WTC11 (cell line): ENCODE results near the gene CLMP. TPM values are rescaled to one million over a fixed set of nuclear protein-coding genes. Genes with fewer than 3 reads are reported as not detected.

Source experiments
- ATAC-seq: fragments of 200-7000 bp; cut with Tn5 transposase; 2 replicates; pipeline ENCODE4 v1.10.0; 2021; ENCODE audit warnings: mild to moderate bottlenecking, moderate library complexity
- CTCF ChIA-PET: fragments of 300-600 bp; sonication (Branson Sonifier 250); formaldehyde crosslinking; loops from one replicate; lab custom pipeline; 2021; ENCODE audit warnings: antibody characterized with exemption; lab: Charles Lee
- POLR2A ChIA-PET: fragments of 350-600 bp; sonication (Branson Sonifier 250); formaldehyde crosslinking; loops from one replicate; lab custom pipeline; 2021; ENCODE audit warnings: antibody characterized with exemption; lab: Charles Lee
- DNase-seq: peaks from one replicate; pipeline ENCODE4 v3.0.0; 2021; ENCODE audit warnings: low spot score
- H3K27ac Mint-ChIP-seq: 2 replicates; pipeline ENCODE4 v1.8.0; 2021; ENCODE audit warnings: mixed read lengths
- H3K27me3 Mint-ChIP-seq: 2 replicates; pipeline ENCODE4 v1.8.0; 2021; ENCODE audit warnings: low read depth, mild to moderate bottlenecking, moderate library complexity, mixed read lengths
- H3K36me3 Mint-ChIP-seq: 2 replicates; pipeline ENCODE4 v1.8.0; 2021; ENCODE audit warnings: mixed read lengths
- H3K4me1 Mint-ChIP-seq: 2 replicates; pipeline ENCODE4 v1.8.0; 2022; ENCODE audit warnings: mixed read lengths
- H3K4me3 Mint-ChIP-seq: 2 replicates; pipeline ENCODE4 v1.8.0; 2021; ENCODE audit warnings: mild to moderate bottlenecking, moderate library complexity, mixed read lengths
- H3K9me3 Mint-ChIP-seq: 2 replicates; pipeline ENCODE4 v1.8.0; 2021; ENCODE audit warnings: mixed read lengths
- ARID4B ChIP-seq: sonication (generic); formaldehyde crosslinking; IDR thresholded peaks from 2 replicates; pipeline ENCODE4 v1.8.0; 2023; ENCODE audit warnings: missing genetic modification reagents, mild to moderate bottlenecking, borderline replicate concordance
- CBFB ChIP-seq: sonication (generic); formaldehyde crosslinking; IDR thresholded peaks from 2 replicates; pipeline ENCODE4 v1.8.1; 2022; ENCODE audit warnings: mild to moderate bottlenecking, low read depth, missing genetic modification reagents
- CTCF ChIP-seq: fragments of 200-600 bp; IDR thresholded peaks from 2 replicates; pipeline ENCODE4 v1.8.0; 2022; ENCODE audit warnings: antibody characterized with exemption
- ERG ChIP-seq: fragments of 250-450 bp; sonication (Bioruptor Pico); IDR thresholded peaks from 2 replicates; pipeline ENCODE4 v1.8.0; 2021; ENCODE audit warnings: mild to moderate bottlenecking
- ESRRA ChIP-seq: sonication (generic); formaldehyde crosslinking; IDR thresholded peaks from 2 replicates; pipeline ENCODE4 v1.8.1; 2022; ENCODE audit warnings: mild to moderate bottlenecking, missing genetic modification reagents, borderline replicate concordance
- GABPB1 ChIP-seq: sonication (generic); formaldehyde crosslinking; IDR thresholded peaks from 2 replicates; pipeline ENCODE4 v1.8.1; 2023; ENCODE audit warnings: mild to moderate bottlenecking, missing genetic modification reagents
- MXD4 ChIP-seq: fragments of 250-450 bp; sonication (Bioruptor Pico); IDR thresholded peaks from 2 replicates; pipeline ENCODE4 v1.8.0; 2021; ENCODE audit warnings: mild to moderate bottlenecking, moderate library complexity, borderline replicate concordance
- PRDM15 ChIP-seq: sonication (generic); formaldehyde crosslinking; IDR thresholded peaks from 2 replicates; pipeline ENCODE4 v1.8.0; 2022; ENCODE audit warnings: missing genetic modification reagents
- PREB ChIP-seq: sonication (generic); formaldehyde crosslinking; IDR thresholded peaks from 2 replicates; pipeline ENCODE4 v1.8.1; 2022; ENCODE audit warnings: mild to moderate bottlenecking, missing genetic modification reagents, moderate library complexity, borderline replicate concordance
- RELA ChIP-seq: sonication (generic); formaldehyde crosslinking; IDR thresholded peaks from 2 replicates; pipeline ENCODE4 v1.8.1; 2022; ENCODE audit warnings: missing genetic modification reagents, mild to moderate bottlenecking, borderline replicate concordance
- TP53 ChIP-seq: sonication (generic); formaldehyde crosslinking; IDR thresholded peaks from 2 replicates; pipeline ENCODE4 v1.8.1; 2023; ENCODE audit warnings: mild to moderate bottlenecking, missing genetic modification reagents
- USF1 ChIP-seq: sonication (generic); formaldehyde crosslinking; IDR thresholded peaks from 2 replicates; pipeline ENCODE4 v1.8.0; 2022; ENCODE audit warnings: mild to moderate bottlenecking, missing genetic modification reagents
- USF2 ChIP-seq: sonication (generic); formaldehyde crosslinking; IDR thresholded peaks from 2 replicates; pipeline ENCODE4 v1.8.1; 2023; ENCODE audit warnings: mild to moderate bottlenecking, missing genetic modification reagents, moderate library complexity
- ZBTB21 ChIP-seq: sonication (generic); formaldehyde crosslinking; IDR thresholded peaks from 2 replicates; pipeline ENCODE4 v1.8.1; 2023; ENCODE audit warnings: mild to moderate bottlenecking, missing genetic modification reagents, borderline replicate concordance
- ZNF121 ChIP-seq: sonication (generic); formaldehyde crosslinking; IDR thresholded peaks from 2 replicates; pipeline ENCODE4 v1.8.0; 2023; ENCODE audit warnings: missing genetic modification reagents
- ZNF219 ChIP-seq: sonication (generic); formaldehyde crosslinking; IDR thresholded peaks from 2 replicates; pipeline ENCODE4 v1.8.0; 2023; ENCODE audit warnings: missing genetic modification reagents, mild to moderate bottlenecking, borderline replicate concordance
- ZNF425 ChIP-seq: fragments of 250-450 bp; sonication (Bioruptor Pico); conservative IDR thresholded peaks from 2 replicates; pipeline ENCODE4 v1.9.0; 2021; ENCODE audit warnings: mild to moderate bottlenecking
- total RNA-seq: library from RNA; stranded (reverse); gene quantifications from 3 replicates; pipeline ENCODE4 v1.2.3, GENCODE V29; 2021

CLMP gene
- total RNA-seq, 1 experiment from 2014 or later: 20.0 TPM

- no peak for TF ChIP-seq PREB (CRISPR knock-in tag)
- TF ChIP-seq MXD4 (CRISPR knock-in tag): no peak
- TF ChIP-seq CBFB (CRISPR knock-in tag): no peak
- no peak for TF ChIP-seq GABPB1 (CRISPR knock-in tag)
- no peak for TF ChIP-seq ZNF219 (CRISPR knock-in tag)
- no peak for TF ChIP-seq RELA
- no peak for TF ChIP-seq USF2 (CRISPR knock-in tag)
These were observed 46.2 kb upstream of the CLMP start (continued) for GRCh38 chr11:123241294-123241693.

- TF ChIP-seq ZNF425 (CRISPR knock-in tag) (no peak), ZNF219 (CRISPR knock-in tag) (no peak), ZBTB21 (no peak), PRDM15 (CRISPR knock-in tag) (no peak), USF1 (CRISPR knock-in tag) (no peak), ARID4B (CRISPR knock-in tag) (no peak), CTCF (no peak), ZNF121 (CRISPR knock-in tag) (no peak), ESRRA (CRISPR knock-in tag) (no peak), ERG (CRISPR knock-in tag) (no peak), TP53 (no peak)
- TF ChIP-seq, all 79 proteins: peak for 0
- Mint-ChIP-seq H3K4me1 (peaks cover 23% of the 10 kb centered on the region), H3K4me3 (no peak overlapping the region), H3K36me3 (no peaks in the 10 kb centered on the region), H3K27me3 (no peaks in the 10 kb centered on the region), H3K9me3 (no peaks in the 10 kb centered on the region), H3K27ac (no peak overlapping the region)
- DNase-seq: no peak
- ATAC-seq: no peak
- POLR2A ChIA-PET: interaction anchor here (1.1 kb wide), 1 partner anchor 102 kb away, joined by 4 read pairs; no protein-coding TSS in a partner anchor
- CTCF ChIA-PET: interaction anchor here (0.6 to 1.3 kb wide), 4 partner anchors 8 to 74 kb away, joined by 3 to 6 read pairs (median 4); no protein-coding TSS in a partner anchor
These were observed 44.4 kb upstream of the CLMP start for GRCh38 chr11:123239191-123240150.
